Measurements from ENCODE around the gene HM13.

- no peak for TF ChIP-seq CTCF (IDR thresholded peaks at IDR 0.05)
- no peak for TF ChIP-seq POLR2A (IDR thresholded peaks at IDR 0.05)
These were observed 981 bp downstream of the HM13 start for GRCh38 chr20:31515072-31515774.

Measured in testis (tissue), 2 donors.